Omental fat pad (tissue), 4 donors: Measurements from ENCODE around the gene RABL3. TPM values are rescaled to one million over a fixed set of nuclear protein-coding genes. Genes with fewer than 3 reads are reported as not detected.

Source experiments
- ATAC-seq: fragments of 150-250 bp; one replicate; pipeline ENCODE4 v1.9.1; 2016; ENCODE audit warnings: mild to moderate bottlenecking, moderate library complexity; ENCODE audit not compliant: low FRiP score
- DNase-seq: peaks from one replicate; pipeline ENCODE4 v3.0.0-alpha.2; 2019; ENCODE audit warnings: low spot score
- CTCF ChIP-seq, 3 donors: fragments of 450-650 bp; IDR thresholded peaks; one replicate each; pipeline ENCODE4 v1.5.1; 2016 to 2017; ENCODE audit warnings: antibody characterized with exemption in 3 of 3, mild to moderate bottlenecking in 3 of 3, moderate library complexity in 2 of 3
- total RNA-seq, 4 donors: library from RNA; depleted of rRNA; stranded (reverse); fragments of >200 nt; gene quantifications; one replicate each; pipeline ENCODE4 v1.1.0, GENCODE V29; 2016

The RABL3 gene
- total RNA-seq, 4 donors from 2014 or later, result 15.3 to 24.3 (median 19.2) TPM

GRCh38 chr3:120705884-120706582 is 36.3 kb downstream of the RABL3 start:
- TF ChIP-seq CTCF (IDR thresholded peaks at IDR 0.05), result no peak
- ATAC-seq, result no peak
- DNase-seq, result no peak

GRCh38 chr3:120699333-120699732 is 43.0 kb downstream of the RABL3 start:
- ATAC-seq (no peak), DNase-seq (no peak)
- TF ChIP-seq CTCF (IDR thresholded peaks at IDR 0.05), result no peak

GRCh38 chr3:120693439-120694171 is 48.7 kb downstream of the RABL3 start:
- DNase-seq (no peak), ATAC-seq (no peak)
- TF ChIP-seq CTCF (IDR thresholded peaks at IDR 0.05), result no peak

- DNase-seq, result no peak
- ATAC-seq, result no peak
- TF ChIP-seq CTCF (IDR thresholded peaks at IDR 0.05), result no peak
Measured at GRCh38 chr3:120689395-120689794, 52.9 kb downstream of the RABL3 start.

- ATAC-seq, result no peak
- TF ChIP-seq CTCF (IDR thresholded peaks at IDR 0.05), result no peak
- no peak for DNase-seq
Measured at GRCh38 chr3:120688121-120688520, 54.2 kb downstream of the RABL3 start.

GRCh38 chr3:120685411-120685810 is 56.9 kb downstream of the RABL3 start:
- ATAC-seq (no peak), DNase-seq (no peak)
- TF ChIP-seq CTCF (IDR thresholded peaks at IDR 0.05), result no peak

GRCh38 chr3:120684896-120685295 is 57.4 kb downstream of the RABL3 start:
- no peak for TF ChIP-seq CTCF (IDR thresholded peaks at IDR 0.05)

More at GRCh38 chr3:120684896-120685295, 57.4 kb downstream of the RABL3 start:
- ATAC-seq, result no peak
- DNase-seq, result no peak
